GM12878 (cell line): ENCODE results near the gene EPB41.

Source experiments
- CREM ChIP-seq: IDR thresholded peaks from 2 replicates; pipeline ENCODE4 v1.6.1; 2014; ENCODE audit warnings: antibody characterized with exemption, low read depth
- CTCF ChIP-seq, 3 experiments: IDR thresholded peaks in 2 of 3; conservative IDR thresholded peaks in 1 of 3; 2 replicates each; pipeline ENCODE4 v1.5.1; 2011; ENCODE audit warnings: low read depth in 3 of 3, low read length in 3 of 3, mild to moderate bottlenecking in 3 of 3, control low read depth in 2 of 3, moderate library complexity in 2 of 3, inconsistent platforms in 1 of 3, mixed read lengths in 1 of 3; ENCODE audit not compliant: control insufficient read depth in 2 of 3, insufficient read depth in 1 of 3; ENCODE audit errors: extremely low read depth in 1 of 3
- FOXK2 ChIP-seq: fragments of 450-650 bp; IDR thresholded peaks from 2 replicates; pipeline ENCODE4 v1.6.1; 2017; ENCODE audit warnings: mild to moderate bottlenecking, moderate library complexity
- MAX ChIP-seq: IDR thresholded peaks from 2 replicates; pipeline ENCODE4 v1.6.1; 2012; ENCODE audit warnings: low read depth, low read length, improper control_type of control experiment
- PAX5 ChIP-seq: IDR thresholded peaks from 2 replicates; pipeline ENCODE4 v1.6.1; 2011; ENCODE audit warnings: low read depth, low read length, borderline replicate concordance
- PML ChIP-seq: IDR thresholded peaks from 2 replicates; pipeline ENCODE4 v1.6.1; 2012; ENCODE audit warnings: low read length, inconsistent platforms
- POLR2AphosphoS2 ChIP-seq: IDR thresholded peaks from 2 replicates; pipeline ENCODE4 v1.6.1; 2011; ENCODE audit warnings: low read depth, mild to moderate bottlenecking, low read length, improper control_type of control experiment, moderate library complexity
- REST ChIP-seq: IDR thresholded peaks from 2 replicates; pipeline ENCODE4 v1.6.1; 2012; ENCODE audit warnings: mild to moderate bottlenecking, low read depth, low read length
- TCF12 ChIP-seq: IDR thresholded peaks from 2 replicates; pipeline ENCODE4 v1.6.1; 2011; ENCODE audit warnings: low read depth, mild to moderate bottlenecking, low read length
- TCF7 ChIP-seq: IDR thresholded peaks from 2 replicates; pipeline ENCODE4 v1.6.1; 2014; ENCODE audit warnings: antibody characterized with exemption, borderline replicate concordance
- ZNF384 ChIP-seq: IDR thresholded peaks from 2 replicates; pipeline ENCODE4 v1.6.1; 2012; ENCODE audit warnings: low read depth, mild to moderate bottlenecking, low read length, improper control_type of control experiment, borderline replicate concordance
- ZZZ3 ChIP-seq: IDR thresholded peaks from 2 replicates; pipeline ENCODE4 v1.6.1; 2011; ENCODE audit warnings: low read depth; ENCODE audit not compliant: control insufficient read depth, insufficient read length

- TF ChIP-seq FOXK2 (no peak), CREM (no peak), PML (no peak), CTCF (IDR thresholded peaks at IDR 0.05 in 2 of 3, conservative IDR thresholded peaks at IDR 0.05 in 1 of 3; ENCODE audit: control insufficient read depth in 2 of 3, extremely low read depth in 1 of 3, insufficient read depth in 1 of 3, low read depth in 3 of 3, low read length in 3 of 3) (no peak), ZZZ3 (no peak), TCF12 (no peak), TCF7 (no peak), PAX5 (no peak), REST (no peak), ZNF384 (no peak), POLR2AphosphoS2 (no peak), MAX (no peak)
Measured at GRCh38 chr1:28898405-28898881, 15.9 kb upstream of the EPB41 start.
